Gastrocnemius medialis (tissue), 4 donors: ENCODE data around the gene SLC2A3.

Experiments used
- POLR2A ChIP-seq, 2 donors: fragments of 450-650 bp; IDR thresholded peaks; one replicate each; pipeline ENCODE4 v1.6.1; 2017; ENCODE audit warnings: antibody characterized with exemption in 2 of 2, mild to moderate bottlenecking in 2 of 2, moderate library complexity in 2 of 2
- TF ChIP-seq, protein P1 (sequence below), 5 experiments: fragments of 450-650 bp in 3 of 5; fragments of 200-600 bp in 2 of 5; sonication (generic) in 2 of 5; IDR thresholded peaks in 4 of 5; conservative IDR thresholded peaks in 1 of 5; 1 replicate in 4 of 5; 2 replicates in 1 of 5; pipeline ENCODE4 v1.5.1; 2016 to 2019; ENCODE audit warnings: antibody characterized with exemption in 5 of 5, mild to moderate bottlenecking in 3 of 5, moderate library complexity in 3 of 5

DNA sequence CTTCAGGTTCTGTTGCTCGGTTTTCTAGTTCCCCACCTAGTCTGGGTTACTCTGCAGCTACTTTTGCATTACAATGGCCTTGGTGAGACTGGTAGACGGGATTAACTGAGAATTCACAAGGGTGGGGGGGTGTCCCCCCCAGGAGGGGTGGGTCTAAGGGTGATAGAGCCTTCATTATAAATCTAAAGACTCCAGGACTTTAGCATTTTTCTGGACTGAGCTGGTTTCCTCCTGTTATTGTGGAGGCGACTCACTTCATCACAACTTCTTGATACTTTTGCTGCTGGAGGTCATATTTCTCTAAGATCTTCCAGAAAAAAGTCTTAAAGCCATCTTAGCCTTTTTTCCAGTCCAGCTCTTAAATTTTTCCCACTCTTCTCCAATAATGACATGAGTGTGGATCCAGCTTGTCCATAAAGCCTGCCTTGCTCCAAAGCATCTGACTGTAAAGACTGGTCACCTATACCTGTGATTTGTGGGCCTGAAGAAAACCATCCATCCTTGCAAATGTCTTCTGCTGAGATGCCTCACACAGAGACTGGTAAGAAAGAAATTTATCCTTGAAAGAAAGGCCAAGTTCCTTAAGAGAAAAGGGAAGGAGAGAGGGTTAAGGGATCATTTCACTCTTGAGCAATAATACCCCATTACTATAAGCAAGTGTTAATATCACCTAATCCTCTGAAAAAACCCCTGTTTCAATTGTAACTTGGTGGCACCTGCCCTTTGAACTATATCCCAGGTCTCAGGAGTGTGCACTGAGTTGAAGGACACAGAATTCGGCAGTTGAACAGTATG, 43.6 kb downstream of the SLC2A3 start:
- TF ChIP-seq, protein P1, sequence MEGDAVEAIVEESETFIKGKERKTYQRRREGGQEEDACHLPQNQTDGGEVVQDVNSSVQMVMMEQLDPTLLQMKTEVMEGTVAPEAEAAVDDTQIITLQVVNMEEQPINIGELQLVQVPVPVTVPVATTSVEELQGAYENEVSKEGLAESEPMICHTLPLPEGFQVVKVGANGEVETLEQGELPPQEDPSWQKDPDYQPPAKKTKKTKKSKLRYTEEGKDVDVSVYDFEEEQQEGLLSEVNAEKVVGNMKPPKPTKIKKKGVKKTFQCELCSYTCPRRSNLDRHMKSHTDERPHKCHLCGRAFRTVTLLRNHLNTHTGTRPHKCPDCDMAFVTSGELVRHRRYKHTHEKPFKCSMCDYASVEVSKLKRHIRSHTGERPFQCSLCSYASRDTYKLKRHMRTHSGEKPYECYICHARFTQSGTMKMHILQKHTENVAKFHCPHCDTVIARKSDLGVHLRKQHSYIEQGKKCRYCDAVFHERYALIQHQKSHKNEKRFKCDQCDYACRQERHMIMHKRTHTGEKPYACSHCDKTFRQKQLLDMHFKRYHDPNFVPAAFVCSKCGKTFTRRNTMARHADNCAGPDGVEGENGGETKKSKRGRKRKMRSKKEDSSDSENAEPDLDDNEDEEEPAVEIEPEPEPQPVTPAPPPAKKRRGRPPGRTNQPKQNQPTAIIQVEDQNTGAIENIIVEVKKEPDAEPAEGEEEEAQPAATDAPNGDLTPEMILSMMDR (IDR thresholded peaks at IDR 0.05 in 4 of 5, conservative IDR thresholded peaks at IDR 0.05 in 1 of 5), result no peak
- TF ChIP-seq POLR2A (IDR thresholded peaks at IDR 0.05), result no peak
